ENCODE measurements around the gene PVALEF.

- TF ChIP-seq CTCF (IDR thresholded peaks at IDR 0.05; ENCODE audit: control extremely low read depth in 1 of 3, insufficient read depth in 1 of 3, low read depth in 1 of 3, low read length in 3 of 3), result no peak
- TF ChIP-seq SIN3A (conservative IDR thresholded peaks at IDR 0.05 in 1 of 2, IDR thresholded peaks at IDR 0.05 in 1 of 2; ENCODE audit: low read depth in 1 of 2, low read length in 2 of 2), result no peak
- TF ChIP-seq KDM1A (IDR thresholded peaks at IDR 0.05; ENCODE audit: borderline replicate concordance, low read length), result no peak
Observed at GRCh38 chr17:81207610-81208581, 42.6 kb downstream of the PVALEF start.
